H1 (cell line): ENCODE data around the gene FAM240A.

Experiments used
- POLR2A ChIP-seq, 2 experiments: IDR thresholded peaks; 1 replicate in 1 of 2; 2 replicates in 1 of 2; pipeline ENCODE4 v1.6.1; 2011; ENCODE audit warnings: low read depth in 2 of 2, low read length in 2 of 2, mild to moderate bottlenecking in 2 of 2; ENCODE audit errors: control extremely low read depth in 1 of 2
- SIN3A ChIP-seq, 2 experiments: IDR thresholded peaks in 1 of 2; conservative IDR thresholded peaks in 1 of 2; 2 replicates each; pipeline ENCODE4 v1.6.1; 2011 to 2012; ENCODE audit warnings: low read length in 2 of 2, improper control_type of control experiment in 1 of 2, low read depth in 1 of 2, mild to moderate bottlenecking in 1 of 2
- TF ChIP-seq, protein P1 (sequence below), 3 experiments: IDR thresholded peaks; 1 replicate in 2 of 3; 2 replicates in 1 of 3; pipeline versions ENCODE4 v1.5.1 to v1.6.1; 2011; ENCODE audit warnings: low read length in 3 of 3, mild to moderate bottlenecking in 3 of 3, inconsistent platforms in 2 of 3, low read depth in 1 of 3, moderate library complexity in 1 of 3; ENCODE audit not compliant: insufficient read depth in 1 of 3; ENCODE audit errors: control extremely low read depth in 1 of 3

DNA sequence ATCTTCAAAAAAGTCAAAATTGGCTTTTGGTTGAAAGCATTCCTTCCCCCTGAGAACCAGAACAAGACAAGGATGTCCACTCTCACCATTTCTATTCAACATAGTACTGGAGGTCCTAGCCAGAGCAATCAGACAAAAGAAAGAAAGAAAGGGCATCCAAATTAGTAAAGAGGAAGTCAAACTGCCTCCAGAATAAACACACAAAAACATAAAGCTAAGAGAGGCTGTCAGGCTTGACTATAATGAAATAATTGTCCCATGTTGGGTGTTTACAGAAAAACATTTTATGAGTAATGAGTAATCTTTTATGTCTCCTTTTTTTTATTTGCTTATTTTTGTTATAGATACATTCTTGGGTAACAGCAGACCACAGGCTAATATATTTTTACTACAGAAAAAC lies 18.3 kb upstream of the FAM240A start:
- TF ChIP-seq POLR2A (IDR thresholded peaks at IDR 0.05; ENCODE audit: control extremely low read depth in 1 of 2, low read depth in 2 of 2, low read length in 2 of 2) = no peak
- TF ChIP-seq, protein P1, sequence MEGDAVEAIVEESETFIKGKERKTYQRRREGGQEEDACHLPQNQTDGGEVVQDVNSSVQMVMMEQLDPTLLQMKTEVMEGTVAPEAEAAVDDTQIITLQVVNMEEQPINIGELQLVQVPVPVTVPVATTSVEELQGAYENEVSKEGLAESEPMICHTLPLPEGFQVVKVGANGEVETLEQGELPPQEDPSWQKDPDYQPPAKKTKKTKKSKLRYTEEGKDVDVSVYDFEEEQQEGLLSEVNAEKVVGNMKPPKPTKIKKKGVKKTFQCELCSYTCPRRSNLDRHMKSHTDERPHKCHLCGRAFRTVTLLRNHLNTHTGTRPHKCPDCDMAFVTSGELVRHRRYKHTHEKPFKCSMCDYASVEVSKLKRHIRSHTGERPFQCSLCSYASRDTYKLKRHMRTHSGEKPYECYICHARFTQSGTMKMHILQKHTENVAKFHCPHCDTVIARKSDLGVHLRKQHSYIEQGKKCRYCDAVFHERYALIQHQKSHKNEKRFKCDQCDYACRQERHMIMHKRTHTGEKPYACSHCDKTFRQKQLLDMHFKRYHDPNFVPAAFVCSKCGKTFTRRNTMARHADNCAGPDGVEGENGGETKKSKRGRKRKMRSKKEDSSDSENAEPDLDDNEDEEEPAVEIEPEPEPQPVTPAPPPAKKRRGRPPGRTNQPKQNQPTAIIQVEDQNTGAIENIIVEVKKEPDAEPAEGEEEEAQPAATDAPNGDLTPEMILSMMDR (IDR thresholded peaks at IDR 0.05; ENCODE audit: control extremely low read depth in 1 of 3, insufficient read depth in 1 of 3, low read depth in 1 of 3, low read length in 3 of 3) = no peak
- TF ChIP-seq SIN3A (conservative IDR thresholded peaks at IDR 0.05 in 1 of 2, IDR thresholded peaks at IDR 0.05 in 1 of 2; ENCODE audit: low read depth in 1 of 2, low read length in 2 of 2) = no peak
